ENCODE results near the gene UBE2E2. TPM values are rescaled to one million over a fixed set of nuclear protein-coding genes. Genes with fewer than 3 reads are reported as not detected.

The UBE2E2 gene
- total RNA-seq, 1 experiment from 2014 or later, result 38.6 TPM

DNA sequence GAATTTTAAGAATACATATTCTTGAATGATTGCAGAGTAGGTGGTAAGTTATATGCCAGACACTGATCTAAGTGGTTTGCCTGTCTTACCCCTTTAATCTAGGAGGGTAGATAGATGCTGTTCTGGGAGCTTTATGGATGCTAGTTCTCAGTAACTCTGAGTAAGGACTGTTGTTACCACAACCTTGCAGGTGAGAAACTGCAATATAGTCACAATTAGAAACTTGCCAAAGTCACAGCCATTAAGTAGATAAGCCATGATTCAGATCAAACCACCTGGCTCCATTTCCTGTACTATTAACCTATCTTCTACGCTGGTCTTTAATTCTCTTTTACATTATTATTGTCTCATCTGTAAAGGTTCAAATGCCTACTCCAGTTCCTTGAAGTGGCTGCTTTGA is 46.8 kb downstream of the UBE2E2 start:
- H3K9me3 Mint-ChIP-seq, result no peaks in the 10 kb centered on the region

More for the DNA sequence above, 46.8 kb downstream of the UBE2E2 start:
- TF ChIP-seq, protein P1, sequence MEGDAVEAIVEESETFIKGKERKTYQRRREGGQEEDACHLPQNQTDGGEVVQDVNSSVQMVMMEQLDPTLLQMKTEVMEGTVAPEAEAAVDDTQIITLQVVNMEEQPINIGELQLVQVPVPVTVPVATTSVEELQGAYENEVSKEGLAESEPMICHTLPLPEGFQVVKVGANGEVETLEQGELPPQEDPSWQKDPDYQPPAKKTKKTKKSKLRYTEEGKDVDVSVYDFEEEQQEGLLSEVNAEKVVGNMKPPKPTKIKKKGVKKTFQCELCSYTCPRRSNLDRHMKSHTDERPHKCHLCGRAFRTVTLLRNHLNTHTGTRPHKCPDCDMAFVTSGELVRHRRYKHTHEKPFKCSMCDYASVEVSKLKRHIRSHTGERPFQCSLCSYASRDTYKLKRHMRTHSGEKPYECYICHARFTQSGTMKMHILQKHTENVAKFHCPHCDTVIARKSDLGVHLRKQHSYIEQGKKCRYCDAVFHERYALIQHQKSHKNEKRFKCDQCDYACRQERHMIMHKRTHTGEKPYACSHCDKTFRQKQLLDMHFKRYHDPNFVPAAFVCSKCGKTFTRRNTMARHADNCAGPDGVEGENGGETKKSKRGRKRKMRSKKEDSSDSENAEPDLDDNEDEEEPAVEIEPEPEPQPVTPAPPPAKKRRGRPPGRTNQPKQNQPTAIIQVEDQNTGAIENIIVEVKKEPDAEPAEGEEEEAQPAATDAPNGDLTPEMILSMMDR (conservative IDR thresholded peaks at IDR 0.05), result no peak
- H2BK20ac ChIP-seq (ENCODE audit: low read depth, low read length, poor library complexity, severe bottlenecking), result no peak overlapping the region
- H4K91ac ChIP-seq (ENCODE audit: insufficient read length, low read depth, low read length), result no peak overlapping the region
- H4K8ac ChIP-seq (replicated peaks; ENCODE audit: insufficient read length, low read depth, low read length), result no peak overlapping the region
- H3K9me3 ChIP-seq (ENCODE audit: control insufficient read depth, low read depth, low read length), result no peaks in the 10 kb centered on the region
- H2BK15ac ChIP-seq (ENCODE audit: low read depth, low read length), result no peak overlapping the region
- Mint-ChIP-seq H3K4me3 (no peak overlapping the region), H3K4me1 (peaks cover 9 to 12% of the 10 kb centered on the region in 2 experiments), H3K27ac (no peak overlapping the region), H3K36me3 (ENCODE audit: insufficient read depth in 1 of 3, low read depth in 3 of 3) (no peaks in the 10 kb centered on the region), H3K27me3 (ENCODE audit: low read depth) (no peaks in the 10 kb centered on the region)
- H3K56ac ChIP-seq (ENCODE audit: insufficient read length, low read depth, low read length), result no peak overlapping the region
- H3K14ac ChIP-seq (ENCODE audit: insufficient read depth, low read length), result no peak overlapping the region
- no peak overlapping the region for H3T11ph ChIP-seq (ENCODE audit: low read length)
- no peaks in the 10 kb centered on the region for H3K79me1 ChIP-seq (ENCODE audit: insufficient read depth, low read depth, low read length, poor library complexity, severe bottlenecking)
- H3K9ac ChIP-seq (ENCODE audit: extremely low read depth, insufficient read length, low read length), result no peak overlapping the region
- H2AFZ ChIP-seq (ENCODE audit: low read length), result no peak overlapping the region
- no peaks in the 10 kb centered on the region for H3K4me1 ChIP-seq (ENCODE audit: insufficient read depth, low read length)
- H3K27me3 ChIP-seq (ENCODE audit: insufficient read depth, low read length), result no peaks in the 10 kb centered on the region
- H4K20me1 ChIP-seq (ENCODE audit: control insufficient read depth, insufficient read depth, insufficient read length), result no peaks in the 10 kb centered on the region
- H2AK5ac ChIP-seq (ENCODE audit: insufficient read length, low read length), result no peak overlapping the region
- H3K18ac ChIP-seq (ENCODE audit: insufficient read length, low read depth, low read length), result no peak overlapping the region
- no peak overlapping the region for H2BK120ac ChIP-seq (ENCODE audit: low read depth, low read length, poor library complexity, severe bottlenecking)
- no peak for DNase-seq
- H2BK5ac ChIP-seq (ENCODE audit: insufficient read length, low read length), result no peak overlapping the region
- WGBS (ENCODE audit: extremely low coverage, insufficient read length, low lambda C conversion rate), result no CpG with 5 or more reads among the region's 1 CpG
- H3K23ac ChIP-seq (ENCODE audit: insufficient read length, low read depth, low read length), result no peak overlapping the region
- H3K23me2 ChIP-seq (ENCODE audit: insufficient read length, low read depth, low read length, poor library complexity, severe bottlenecking), result no peaks in the 10 kb centered on the region
- H3K27ac ChIP-seq (ENCODE audit: insufficient read length, low read depth, low read length), result no peak overlapping the region
- H4K5ac ChIP-seq (ENCODE audit: insufficient read length, low read depth, low read length), result no peak overlapping the region
- H3K79me2 ChIP-seq (ENCODE audit: insufficient read depth, low read length), result no peaks in the 10 kb centered on the region; the same call in 1 of the 2 replicates
- no peak overlapping the region for H3K4me2 ChIP-seq (ENCODE audit: insufficient read depth, insufficient read length, low read length)
- no peak overlapping the region for H3K4ac ChIP-seq (ENCODE audit: low read depth, low read length)
- H2BK12ac ChIP-seq (ENCODE audit: insufficient read length, low read depth, low read length), result no peak overlapping the region

Data from H9 (cell line).